ENCODE results near the gene SNRPD2.
"Not testable (repeated sequence)": the region's sequence is repeated elsewhere in the genome, so short reads cannot be mapped to it uniquely, and the experiment has no call there.

SNRPD2 gene

DNA sequence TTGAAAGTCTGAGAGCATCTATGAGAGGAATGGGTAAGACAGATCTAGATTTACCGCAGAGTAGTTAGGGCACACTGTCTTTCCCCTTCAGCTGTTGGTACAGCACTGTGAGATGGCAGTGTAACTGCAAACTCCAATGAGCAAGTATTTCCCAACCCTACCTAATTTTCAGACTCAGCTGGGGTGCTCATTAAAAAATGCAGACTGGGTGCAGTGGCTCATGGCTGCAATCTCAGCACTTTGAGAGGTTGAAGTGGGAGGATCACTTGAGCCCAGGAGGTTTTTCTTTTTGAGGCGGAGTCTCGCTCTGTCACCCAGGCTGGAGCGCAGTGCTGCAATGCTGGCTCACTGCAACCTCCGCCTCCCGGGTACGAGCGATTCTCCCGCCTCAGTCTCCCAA lies 13.4 kb upstream of the SNRPD2 start:
- no peak for DNase-seq (ENCODE audit: low spot score)

GRCh38 chr19:45701676-45702075 lies 9.9 kb upstream of the SNRPD2 start:
- DNase-seq (ENCODE audit: low spot score), result no peak

DNA sequence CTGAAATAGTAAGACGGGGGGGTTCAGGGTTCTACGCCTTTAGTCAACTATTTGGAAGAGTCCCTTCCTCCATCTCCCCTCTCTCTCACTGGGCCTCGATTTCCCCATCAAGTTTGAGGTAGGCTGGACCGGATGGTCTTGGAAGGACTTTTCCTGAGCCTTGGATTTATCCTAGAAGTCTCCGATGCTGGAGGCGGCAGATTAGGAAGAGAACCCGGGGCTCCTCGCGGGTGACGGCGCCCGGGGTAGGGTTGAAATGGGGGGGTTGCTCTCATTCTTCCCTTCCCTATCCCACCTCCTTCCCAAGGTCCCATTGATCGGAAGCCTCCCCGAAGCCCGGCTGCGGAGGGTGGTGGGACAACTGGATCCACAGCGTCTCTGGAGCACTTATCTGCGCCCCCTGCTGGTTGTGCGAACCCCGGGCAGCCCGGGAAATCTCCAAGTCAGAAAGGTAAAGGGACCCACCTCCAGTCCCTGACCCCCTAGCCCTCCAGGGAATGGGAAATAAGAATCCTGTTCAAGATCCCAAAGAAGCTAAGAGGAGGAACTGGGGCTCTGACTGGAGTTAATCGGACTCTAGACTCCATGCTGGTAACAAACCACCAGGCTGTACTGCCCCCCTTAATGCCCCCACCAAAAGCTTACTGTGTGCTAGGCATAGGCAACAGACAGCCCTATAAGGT lies 1.5 kb upstream of the SNRPD2 start:
- DNase-seq (ENCODE audit: low spot score), result peak; percentile 87

DNA sequence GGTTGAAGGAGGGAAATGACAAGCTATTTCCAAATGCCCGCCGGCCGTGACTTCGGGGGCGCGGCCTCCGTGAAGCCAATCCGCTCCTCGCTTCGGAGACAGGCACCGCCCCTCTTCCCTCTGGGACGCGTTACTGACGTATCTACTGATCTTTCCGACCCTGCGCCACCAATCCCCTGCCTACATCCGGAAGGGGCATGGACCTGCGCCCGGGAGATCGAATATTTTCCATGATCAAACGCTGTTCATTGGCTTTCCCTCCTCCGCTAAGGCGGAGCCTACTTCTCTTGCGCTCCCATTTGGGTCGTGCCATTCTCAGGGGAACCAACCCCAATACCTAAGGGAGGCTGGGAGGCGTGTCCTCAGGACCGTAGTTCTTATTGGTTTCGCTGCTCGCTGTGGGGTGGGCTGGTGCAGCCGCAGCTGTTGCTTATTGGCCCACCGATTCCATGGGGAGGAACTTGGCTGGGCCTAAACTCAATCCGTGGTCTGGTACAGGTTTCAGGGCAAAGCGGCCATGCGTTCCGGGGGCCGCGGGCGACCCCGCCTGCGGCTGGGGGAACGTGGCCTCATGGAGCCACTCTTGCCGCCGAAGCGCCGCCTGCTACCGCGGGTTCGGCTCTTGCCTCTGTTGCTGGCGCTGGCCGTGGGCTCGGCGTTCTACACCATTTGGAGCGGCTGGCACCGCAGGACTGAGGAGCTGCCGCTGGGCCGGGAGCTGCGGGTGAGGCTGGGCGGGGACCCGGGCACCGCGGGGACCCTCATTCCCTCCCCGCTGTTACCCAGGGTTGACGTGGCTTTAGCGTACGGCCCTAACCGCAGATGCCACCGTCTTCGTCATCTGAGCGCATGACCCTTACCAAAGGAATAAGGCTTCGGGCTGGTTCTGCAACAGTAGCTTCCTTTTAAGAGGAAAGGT lies 693 bp upstream of the SNRPD2 start, which contains the start of gene QPCTL:
Gene QPCTL (plus strand): TSS at position 480 of the 919 bp plus-strand sequence. CDS start 38 bp downstream, at position 518.
- peak; percentile 97 for DNase-seq (ENCODE audit: low spot score)

DNA sequence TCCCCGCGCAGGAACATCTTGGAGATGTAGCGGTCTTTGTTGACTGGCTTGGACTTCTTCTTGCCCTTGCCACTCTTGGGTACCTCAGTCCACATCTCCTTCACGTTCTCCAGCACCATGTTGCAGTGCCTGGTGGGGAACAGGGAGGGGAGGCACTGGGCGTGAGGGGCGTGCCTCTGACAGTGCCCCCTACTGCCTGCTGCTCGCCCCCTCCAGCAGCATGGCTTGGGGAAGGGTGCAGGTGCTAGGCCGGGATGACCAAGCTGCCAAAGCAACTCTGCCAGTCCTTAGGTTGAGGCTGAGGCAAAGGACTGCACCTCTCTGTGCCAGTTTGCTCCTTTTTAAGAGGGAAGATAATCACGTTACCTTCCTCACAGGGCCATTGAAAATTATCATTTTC lies 4.2 kb downstream of the SNRPD2 start:
- no peak for DNase-seq (ENCODE audit: low spot score)

DNA sequence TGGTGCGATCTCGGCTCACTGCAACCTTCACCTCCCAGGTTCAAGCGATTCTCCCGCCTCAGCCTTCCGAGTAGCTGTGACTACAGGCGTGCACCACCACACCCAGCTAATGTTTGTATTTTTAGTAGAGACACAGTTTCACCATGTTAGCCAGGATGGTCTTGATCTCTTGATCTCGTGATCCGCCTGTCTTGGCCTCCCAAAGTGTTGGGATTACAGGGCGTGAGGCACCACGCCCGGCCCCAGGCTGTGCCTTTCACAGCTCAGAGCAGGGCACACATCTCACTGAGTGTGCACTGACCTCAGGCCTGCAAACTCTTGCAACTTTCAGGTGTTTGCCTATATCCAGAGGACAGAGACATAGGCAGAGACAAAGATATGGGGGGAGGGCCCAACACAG lies 6.7 kb downstream of the SNRPD2 start:
- DNase-seq (ENCODE audit: low spot score), result not testable (repeated sequence)

DNA sequence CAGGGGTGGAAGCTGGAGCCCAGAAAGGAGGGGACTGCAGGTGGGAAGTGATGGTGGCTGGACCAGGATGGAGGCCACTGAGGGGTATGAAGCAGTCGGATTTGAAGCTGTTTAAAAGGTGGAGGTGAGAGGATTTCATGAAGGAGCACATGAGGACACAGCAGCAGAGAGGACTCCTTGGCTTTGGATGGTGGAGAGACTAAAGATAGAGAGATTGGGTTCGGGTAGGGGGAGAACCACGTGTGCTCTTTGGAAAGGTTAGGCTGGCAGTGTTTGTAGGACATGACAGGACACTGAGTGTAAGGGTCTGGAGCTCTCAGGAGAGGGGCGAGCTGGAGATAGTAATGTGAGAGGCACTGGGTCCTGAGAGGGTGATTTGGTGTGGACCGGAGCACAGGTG lies 8.8 kb downstream of the SNRPD2 start:
- no peak for DNase-seq (ENCODE audit: low spot score)

GRCh38 chr19:45682117-45682516 lies 9.6 kb downstream of the SNRPD2 start:
- no peak for DNase-seq (ENCODE audit: low spot score)

DNA sequence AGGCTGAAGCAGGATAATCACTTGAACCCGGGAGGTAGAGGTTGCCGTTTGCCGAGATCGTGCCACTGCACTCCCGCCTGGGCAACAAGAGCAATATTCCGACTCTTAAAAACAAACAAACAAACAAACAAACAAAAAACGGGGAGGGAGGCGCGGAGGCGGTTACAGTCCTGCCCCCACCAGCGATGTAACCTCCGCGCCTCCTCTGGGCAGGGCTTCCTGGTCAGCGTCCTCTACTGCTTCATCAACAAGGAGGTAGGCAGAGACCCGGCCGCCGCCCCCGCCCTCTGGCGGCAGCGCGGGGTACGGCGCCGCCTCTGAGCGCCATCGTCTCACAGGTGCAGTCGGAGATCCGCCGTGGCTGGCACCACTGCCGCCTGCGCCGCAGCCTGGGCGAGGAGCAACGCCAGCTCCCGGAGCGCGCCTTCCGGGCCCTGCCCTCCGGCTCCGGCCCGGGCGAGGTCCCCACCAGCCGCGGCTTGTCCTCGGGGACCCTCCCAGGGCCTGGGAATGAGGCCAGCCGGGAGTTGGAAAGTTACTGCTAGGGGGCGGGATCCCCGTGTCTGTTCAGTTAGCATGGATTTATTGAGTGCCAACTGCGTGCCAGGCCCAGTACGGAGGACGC lies 10.2 kb downstream of the SNRPD2 start:
- peak; percentile 93 for DNase-seq (ENCODE audit: low spot score)

DNA sequence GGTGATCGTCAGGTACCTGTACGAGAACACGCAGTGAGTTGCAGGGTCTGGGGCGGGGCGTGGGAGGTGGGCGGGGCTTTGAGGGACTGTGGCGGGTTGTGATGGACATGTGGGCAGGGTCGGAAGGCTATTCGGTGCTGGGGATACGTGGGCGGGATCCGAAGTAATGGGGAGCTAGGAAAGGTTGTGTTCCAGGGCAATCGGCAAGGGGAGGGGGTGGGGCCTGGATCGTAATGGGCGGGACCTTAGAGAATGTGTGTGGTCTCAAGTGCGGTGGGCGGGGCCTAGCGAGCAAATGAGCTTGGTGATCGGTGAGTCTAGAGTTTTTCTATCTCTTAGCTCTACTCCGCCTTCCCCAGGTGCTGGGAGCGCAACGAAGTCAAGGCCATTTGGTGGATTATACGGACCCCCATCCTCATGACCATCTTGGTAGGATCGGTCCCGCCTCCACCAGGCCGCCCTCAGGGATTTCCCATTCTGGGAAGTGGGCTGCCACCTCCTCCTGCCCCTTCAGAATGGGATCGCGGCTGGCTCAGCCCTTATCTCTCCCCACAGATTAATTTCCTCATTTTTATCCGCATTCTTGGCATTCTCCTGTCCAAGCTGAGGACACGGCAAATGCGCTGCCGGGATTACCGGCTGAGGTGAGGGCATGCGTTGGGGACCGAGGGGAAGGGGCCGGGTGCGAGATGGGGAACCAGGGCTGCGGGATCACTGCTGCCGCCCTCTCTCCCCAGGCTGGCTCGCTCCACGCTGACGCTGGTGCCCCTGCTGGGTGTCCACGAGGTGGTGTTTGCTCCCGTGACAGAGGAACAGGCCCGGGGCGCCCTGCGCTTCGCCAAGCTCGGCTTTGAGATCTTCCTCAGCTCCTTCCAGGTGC lies 14.2 kb downstream of the SNRPD2 start:
- peak; percentile 41 for DNase-seq (ENCODE audit: low spot score)

- no peak for DNase-seq (ENCODE audit: low spot score)
Observed at GRCh38 chr19:45676851-45677263, 14.9 kb downstream of the SNRPD2 start.

DNA sequence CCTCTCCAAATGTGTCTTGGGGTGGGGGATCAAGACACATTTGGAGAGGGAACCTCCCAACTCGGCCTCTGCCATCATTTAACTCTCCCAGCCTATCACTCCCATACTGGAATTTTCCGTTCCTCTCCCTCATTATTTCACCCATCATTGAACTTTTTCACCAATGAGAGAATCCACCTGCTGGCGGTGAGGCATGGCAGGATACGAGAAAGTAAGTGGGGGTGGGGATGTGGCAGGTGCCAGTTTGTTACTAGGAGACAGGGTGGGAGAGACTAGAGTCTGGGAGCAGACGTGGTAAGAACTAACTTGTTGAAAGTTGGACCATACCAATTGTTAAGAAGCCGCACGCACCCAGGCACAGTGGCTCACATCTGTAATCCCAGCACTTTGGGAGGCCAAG lies 16.8 kb downstream of the SNRPD2 start:
- no peak for DNase-seq (ENCODE audit: low spot score)

DNA sequence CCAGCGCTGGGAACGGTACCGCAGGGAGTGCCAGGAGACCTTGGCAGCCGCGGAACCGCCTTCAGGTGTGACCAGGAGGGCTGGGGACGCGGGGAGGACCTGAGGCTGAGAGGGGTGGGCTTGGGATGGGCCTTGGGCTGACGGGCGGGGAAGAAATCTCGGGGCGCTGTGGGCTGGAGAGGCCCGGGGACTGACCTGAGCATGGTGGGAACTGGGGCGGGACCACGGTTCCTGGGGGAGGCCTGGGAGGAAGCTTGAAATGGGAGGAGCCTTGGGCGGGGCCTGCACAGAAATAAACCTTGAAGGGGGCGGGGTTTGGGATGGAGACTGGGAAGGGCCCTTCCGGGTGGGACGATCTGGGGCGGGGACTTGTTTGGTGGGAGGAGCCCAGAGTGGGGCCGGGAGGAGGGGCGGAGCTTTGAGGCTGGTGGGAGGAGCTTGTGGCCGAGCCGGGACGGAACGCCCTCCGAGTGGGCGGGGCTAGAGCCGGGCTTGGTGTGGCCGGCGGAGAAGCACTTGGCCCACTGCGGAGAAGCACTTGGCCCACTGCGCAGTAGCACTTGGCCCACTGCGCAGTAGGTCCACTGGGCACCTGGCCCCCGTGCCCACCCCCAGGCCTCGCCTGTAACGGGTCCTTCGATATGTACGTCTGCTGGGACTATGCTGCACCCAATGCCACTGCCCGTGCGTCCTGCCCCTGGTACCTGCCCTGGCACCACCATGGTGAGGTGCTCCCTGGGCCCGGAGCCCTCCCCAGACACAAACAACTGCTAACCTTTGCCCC lies 20.9 kb downstream of the SNRPD2 start:
- peak; percentile 75 for DNase-seq (ENCODE audit: low spot score)

DNA sequence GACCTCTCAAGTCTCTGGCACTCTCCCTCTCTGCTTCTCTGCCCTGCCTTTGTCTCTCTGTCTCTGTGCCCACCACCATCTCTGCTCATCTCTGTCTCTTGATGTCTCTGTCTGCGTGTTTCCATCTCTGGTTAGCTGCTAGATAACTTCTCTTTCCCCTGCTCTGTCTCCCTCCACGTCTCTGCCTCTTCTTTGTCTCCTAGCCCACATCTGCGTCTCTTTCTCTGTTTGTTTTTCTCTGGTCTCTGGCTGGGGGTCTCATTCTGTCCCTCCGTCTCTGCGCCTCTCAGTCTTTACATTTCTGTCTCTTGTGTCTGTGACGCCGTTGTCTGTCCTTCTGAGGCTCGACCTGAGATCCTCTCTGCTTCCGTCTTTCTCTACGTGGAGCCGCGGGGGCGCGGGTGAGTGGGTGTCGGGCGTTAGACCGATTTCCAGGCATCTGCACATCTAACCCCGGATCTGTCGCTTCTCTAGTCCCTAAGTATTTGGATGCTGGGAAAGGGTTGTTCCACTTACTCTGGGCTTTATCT lies 23.3 kb downstream of the SNRPD2 start:
- no peak for DNase-seq (ENCODE audit: low spot score)

GRCh38 chr19:45667620-45668341 lies 24.0 kb downstream of the SNRPD2 start, which contains the start of gene GIPR:
Gene GIPR, plus strand, starts transcription at chr19:45668221. Its CDS starts 1,300 bp downstream, at chr19:45669521.
- peak; percentile 45 for DNase-seq (ENCODE audit: low spot score)

DNA sequence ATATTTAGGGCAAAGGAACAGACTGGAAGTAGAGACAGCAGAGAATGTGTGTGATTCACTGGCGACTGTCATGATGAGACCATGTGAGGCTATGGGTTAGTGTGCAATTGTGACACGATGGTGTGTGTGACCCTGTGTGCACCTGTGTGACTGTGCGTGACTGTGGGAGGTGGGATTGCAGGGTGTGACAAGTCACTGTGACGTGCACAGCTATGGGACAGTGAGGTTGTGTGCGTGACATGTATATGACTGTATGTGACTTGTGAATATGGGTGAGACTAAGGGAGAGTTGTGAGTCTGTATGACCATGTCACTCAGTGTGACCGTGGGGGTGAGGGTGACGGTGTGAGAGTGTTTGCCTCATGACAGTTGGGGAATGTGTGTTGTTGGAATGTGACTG lies 27.2 kb downstream of the SNRPD2 start:
- DNase-seq (ENCODE audit: low spot score), result no peak

GRCh38 chr19:45663800-45664199 lies 28.0 kb downstream of the SNRPD2 start:
- DNase-seq (ENCODE audit: low spot score), result no peak

GRCh38 chr19:45660636-45661035 lies 31.1 kb downstream of the SNRPD2 start:
- DNase-seq (ENCODE audit: low spot score), result no peak

GRCh38 chr19:45659096-45659729 lies 32.5 kb downstream of the SNRPD2 start:
- no peak for DNase-seq (ENCODE audit: low spot score)

Data from GM03348 (cell line).